ENCODE data around the gene EVL. TPM values are rescaled to one million over a fixed set of nuclear protein-coding genes. Genes with fewer than 3 reads are reported as not detected.

The EVL gene
- total and polyA plus RNA-seq, 12 donors: 26.0 to 79.4 (median 47.6) TPM

GRCh38 chr14:100192250-100192671, 127.0 kb downstream of the EVL start:
- Histone ChIP-seq H3K27me3 (no peaks in the 10 kb centered on the region), H3K27ac (peak overlapping the region; percentile 83 to 96 (median 92)), H3K4me3 (peak overlapping the region in 9 of 10 donors; percentile 17 to 62 (median 56)), H3K9me3 (no peaks in the 10 kb centered on the region), H3K4me1 (peaks cover 0 to 20% (median 13%) of the 10 kb centered on the region in 9 donors), H3K36me3 (no peaks in the 10 kb centered on the region)
- TF ChIP-seq, protein P1, sequence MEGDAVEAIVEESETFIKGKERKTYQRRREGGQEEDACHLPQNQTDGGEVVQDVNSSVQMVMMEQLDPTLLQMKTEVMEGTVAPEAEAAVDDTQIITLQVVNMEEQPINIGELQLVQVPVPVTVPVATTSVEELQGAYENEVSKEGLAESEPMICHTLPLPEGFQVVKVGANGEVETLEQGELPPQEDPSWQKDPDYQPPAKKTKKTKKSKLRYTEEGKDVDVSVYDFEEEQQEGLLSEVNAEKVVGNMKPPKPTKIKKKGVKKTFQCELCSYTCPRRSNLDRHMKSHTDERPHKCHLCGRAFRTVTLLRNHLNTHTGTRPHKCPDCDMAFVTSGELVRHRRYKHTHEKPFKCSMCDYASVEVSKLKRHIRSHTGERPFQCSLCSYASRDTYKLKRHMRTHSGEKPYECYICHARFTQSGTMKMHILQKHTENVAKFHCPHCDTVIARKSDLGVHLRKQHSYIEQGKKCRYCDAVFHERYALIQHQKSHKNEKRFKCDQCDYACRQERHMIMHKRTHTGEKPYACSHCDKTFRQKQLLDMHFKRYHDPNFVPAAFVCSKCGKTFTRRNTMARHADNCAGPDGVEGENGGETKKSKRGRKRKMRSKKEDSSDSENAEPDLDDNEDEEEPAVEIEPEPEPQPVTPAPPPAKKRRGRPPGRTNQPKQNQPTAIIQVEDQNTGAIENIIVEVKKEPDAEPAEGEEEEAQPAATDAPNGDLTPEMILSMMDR (IDR thresholded peaks at IDR 0.05): no peak
- ATAC-seq (peak in 6 of 8 donors; percentile 3 to 9 (median 6)), DNase-seq (peak; percentile 17 to 40)
- WGBS, 2 donors: 50 to 65% methylated on average over 21 of the region's 21 CpGs
- intact Hi-C loops (cut with DNase I): loop anchor here in 9 of 10 donors (2.0 to 10.0 kb wide), 8 partner anchors 45 to 210 kb away; no protein-coding TSS in a partner anchor

DNA sequence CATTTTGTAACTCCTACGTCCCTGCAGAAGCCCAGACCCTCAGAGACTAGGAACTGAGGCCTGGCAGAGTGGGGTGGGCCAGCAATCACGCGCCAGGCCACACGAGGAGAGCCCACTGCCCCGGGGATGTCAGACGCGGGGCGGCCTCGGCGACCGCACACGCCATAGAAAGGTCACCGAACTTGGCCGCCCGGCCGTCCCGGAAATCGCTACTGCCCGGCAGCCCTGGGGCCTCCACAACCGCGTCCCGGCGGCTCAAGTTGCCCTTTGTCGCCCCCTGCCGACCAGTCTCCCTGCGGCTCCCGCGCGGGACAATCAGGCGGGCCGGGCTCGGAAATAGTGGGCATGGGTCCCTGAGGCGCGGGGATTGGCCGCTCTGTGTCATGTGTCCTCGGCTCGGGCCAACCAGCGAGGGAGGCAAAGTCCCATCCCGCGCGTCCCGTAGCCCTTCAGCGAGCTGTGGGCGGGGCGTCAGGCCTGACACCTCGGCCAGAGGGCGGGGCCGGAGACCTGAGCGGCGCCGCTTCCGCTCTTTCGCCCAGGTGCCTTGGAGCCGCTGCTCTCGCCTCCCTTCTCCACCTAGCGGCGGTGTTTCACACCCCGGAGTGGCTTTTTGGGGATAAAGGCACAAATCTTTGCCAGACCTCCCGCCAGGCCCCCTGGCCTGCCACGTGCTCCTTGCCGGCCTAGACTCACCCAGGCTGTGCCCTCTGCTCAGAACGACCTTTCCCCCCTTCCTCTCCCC, 127.6 kb downstream of the EVL start:
- intact Hi-C loops (cut with DNase I): loop anchor here in 9 of 10 donors (1.0 to 10.0 kb wide), 9 partner anchors 44 to 211 kb away; no protein-coding TSS in a partner anchor
- no peaks in the 10 kb centered on the region for H3K27me3 ChIP-seq
- ATAC-seq (peak; percentile 99 to 100 (median 99)), DNase-seq (peak; percentile 99)
- TF ChIP-seq, protein P1 (IDR thresholded peaks at IDR 0.05): peak; percentile 81 to 99 (median 96)
- no peaks in the 10 kb centered on the region for H3K9me3 ChIP-seq
- H3K4me1 ChIP-seq: peaks cover 0 to 20% (median 13%) of the 10 kb centered on the region in 9 donors
- no peaks in the 10 kb centered on the region for H3K36me3 ChIP-seq
- WGBS, 2 donors: 2 to 3% methylated on average over 61 to 62 of the region's 62 CpGs
- H3K27ac ChIP-seq: peak overlapping the region; percentile 83 to 96 (median 92)
- peak overlapping the region; percentile 8 to 62 (median 56) for H3K4me3 ChIP-seq

Small RNA genes lying within 50 kb of the gene (microRNA-seq; reads per million reads assigned to microRNA genes)
- gene MIR151B (169 to 183 reads per million in 2 donors), gene MIR342 (859 to 2,163 reads per million in 2 donors)

Other genes with a start within 250 kb of the EVL start
- under 1 TPM in 4 of 10 donors, not detected in 6; 0.04 to 0.20 (median 0.10) TPM for gene DEGS2, start 94.2 kb downstream of the EVL start, total RNA-seq
- gene DEGS2, start 94.2 kb downstream of the EVL start, polyA plus RNA-seq: under 1 TPM in 1 of 2 donors, not detected in 1; 0.10 TPM
- 10 to 100 TPM; 37.4 to 58.3 (median 48.6) TPM for gene YY1, start 173.7 kb downstream of the EVL start, total RNA-seq
- gene YY1, start 173.7 kb downstream of the EVL start, polyA plus RNA-seq: 10 to 100 TPM; 17.6 to 18.4 TPM
- gene SLC25A29, start 241.0 kb downstream of the EVL start, total RNA-seq: 10 to 100 TPM; 11.0 to 25.3 (median 21.7) TPM
- 10 to 100 TPM; 36.7 to 70.7 TPM for gene SLC25A29, start 241.0 kb downstream of the EVL start, polyA plus RNA-seq

All from heart right ventricle (tissue), 16 donors.